KMS-11 (cell line): Measurements from ENCODE around the gene FLT4.
"Not testable (repeated sequence)": the region's sequence is repeated elsewhere in the genome, so short reads cannot be mapped to it uniquely, and the experiment has no call there.

Experiments
- H2AFZ ChIP-seq: fragments of 200-600 bp; sonication (generic); 2 replicates; pipeline ENCODE4 v1.6.1; 2016; ENCODE audit warnings: antibody characterized with exemption, mixed run types, low read depth
- H3K27ac ChIP-seq: fragments of 200-600 bp; sonication (generic); 2 replicates; pipeline ENCODE4 v1.6.1; 2016; ENCODE audit warnings: mild to moderate bottlenecking, mixed run types
- H3K27me3 ChIP-seq: fragments of 200-600 bp; sonication (generic); 2 replicates; pipeline ENCODE4 v1.6.1; 2017; ENCODE audit warnings: mild to moderate bottlenecking, low read depth, mixed run types, moderate library complexity; ENCODE audit not compliant: insufficient read depth
- H3K36me3 ChIP-seq: fragments of 200-600 bp; sonication (generic); 2 replicates; pipeline ENCODE4 v1.6.1; 2017; ENCODE audit warnings: mild to moderate bottlenecking, mixed run types; ENCODE audit not compliant: insufficient read depth
- H3K4me1 ChIP-seq: fragments of 200-600 bp; sonication (generic); 2 replicates; pipeline ENCODE4 v1.6.1; 2016; ENCODE audit warnings: mild to moderate bottlenecking, low read depth, mixed run types; ENCODE audit not compliant: poor library complexity, severe bottlenecking
- H3K4me2 ChIP-seq: fragments of 200-600 bp; sonication (generic); 2 replicates; pipeline ENCODE4 v1.7.0; 2016; ENCODE audit warnings: mild to moderate bottlenecking, mixed run types
- H3K4me3 ChIP-seq: fragments of 200-600 bp; sonication (generic); IDR thresholded peaks from 2 replicates; pipeline ENCODE4 v1.6.1; 2017; ENCODE audit warnings: low read depth, low read length, mixed read lengths; ENCODE audit not compliant: insufficient read depth
- H3K79me2 ChIP-seq: fragments of 200-600 bp; sonication (generic); 2 replicates; pipeline ENCODE4 v1.6.1; 2016; ENCODE audit warnings: low read depth, mixed run types; ENCODE audit not compliant: insufficient read depth
- H3K9ac ChIP-seq: fragments of 200-600 bp; sonication (generic); 2 replicates; pipeline ENCODE4 v1.6.1; 2016; ENCODE audit warnings: mild to moderate bottlenecking, mixed run types
- H4K20me1 ChIP-seq: fragments of 200-600 bp; sonication (generic); 2 replicates; pipeline ENCODE4 v1.6.1; 2016; ENCODE audit warnings: mild to moderate bottlenecking, mixed run types; ENCODE audit not compliant: insufficient read depth
- TF ChIP-seq, protein P1 (sequence below): fragments of 200-600 bp; sonication (generic); conservative IDR thresholded peaks from 2 replicates; pipeline ENCODE4 v1.6.1; 2017; ENCODE audit warnings: low read depth, mild to moderate bottlenecking, antibody characterized with exemption, low read length, moderate library complexity, mixed read lengths

FLT4 gene

DNA sequence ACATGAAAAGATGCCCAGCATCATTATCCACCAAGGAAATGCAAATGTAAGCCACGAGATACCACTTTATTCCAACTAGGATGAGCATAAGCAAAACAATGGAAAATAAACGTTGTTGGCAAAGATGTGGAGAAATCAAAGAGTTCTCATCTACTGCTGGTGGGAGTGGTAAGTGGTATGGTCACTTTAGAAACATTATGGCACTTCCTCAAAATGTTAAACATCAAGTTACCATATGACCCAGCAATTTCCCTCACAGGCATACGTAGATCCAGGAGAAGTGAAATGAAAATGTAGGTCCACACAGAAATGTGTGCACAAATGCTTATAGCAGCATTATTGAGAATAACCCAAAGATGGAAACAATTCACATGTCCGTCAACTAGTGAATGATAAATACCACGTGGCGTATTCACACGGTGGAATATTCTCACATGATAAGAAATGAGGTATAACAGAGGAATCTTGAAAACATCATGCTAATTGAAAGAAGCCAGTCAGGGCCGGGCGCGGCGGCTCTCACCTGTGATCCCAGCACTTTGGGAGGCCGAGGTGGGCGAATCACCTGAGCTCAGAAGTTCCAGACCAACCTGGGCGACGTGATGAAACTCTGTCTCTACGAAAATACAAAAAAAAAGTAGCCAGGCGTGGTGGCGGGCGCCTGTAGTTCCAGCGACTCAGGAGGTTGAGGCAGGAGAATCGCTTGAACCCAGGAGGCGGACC, 16.4 kb upstream of the FLT4 start:
- no peaks in the 10 kb centered on the region for H3K36me3 ChIP-seq
- H3K79me2 ChIP-seq, result no peaks in the 10 kb centered on the region
- no peak overlapping the region for H3K9ac ChIP-seq
- TF ChIP-seq, protein P1, sequence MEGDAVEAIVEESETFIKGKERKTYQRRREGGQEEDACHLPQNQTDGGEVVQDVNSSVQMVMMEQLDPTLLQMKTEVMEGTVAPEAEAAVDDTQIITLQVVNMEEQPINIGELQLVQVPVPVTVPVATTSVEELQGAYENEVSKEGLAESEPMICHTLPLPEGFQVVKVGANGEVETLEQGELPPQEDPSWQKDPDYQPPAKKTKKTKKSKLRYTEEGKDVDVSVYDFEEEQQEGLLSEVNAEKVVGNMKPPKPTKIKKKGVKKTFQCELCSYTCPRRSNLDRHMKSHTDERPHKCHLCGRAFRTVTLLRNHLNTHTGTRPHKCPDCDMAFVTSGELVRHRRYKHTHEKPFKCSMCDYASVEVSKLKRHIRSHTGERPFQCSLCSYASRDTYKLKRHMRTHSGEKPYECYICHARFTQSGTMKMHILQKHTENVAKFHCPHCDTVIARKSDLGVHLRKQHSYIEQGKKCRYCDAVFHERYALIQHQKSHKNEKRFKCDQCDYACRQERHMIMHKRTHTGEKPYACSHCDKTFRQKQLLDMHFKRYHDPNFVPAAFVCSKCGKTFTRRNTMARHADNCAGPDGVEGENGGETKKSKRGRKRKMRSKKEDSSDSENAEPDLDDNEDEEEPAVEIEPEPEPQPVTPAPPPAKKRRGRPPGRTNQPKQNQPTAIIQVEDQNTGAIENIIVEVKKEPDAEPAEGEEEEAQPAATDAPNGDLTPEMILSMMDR, result no peak
- no peaks in the 10 kb centered on the region for H3K27me3 ChIP-seq
- no peak overlapping the region for H3K4me2 ChIP-seq
- no peaks in the 10 kb centered on the region for H4K20me1 ChIP-seq
- H3K4me1 ChIP-seq, result no peaks in the 10 kb centered on the region
- H3K27ac ChIP-seq, result no peak overlapping the region
- H2AFZ ChIP-seq, result no peak overlapping the region
- no peak overlapping the region for H3K4me3 ChIP-seq

DNA sequence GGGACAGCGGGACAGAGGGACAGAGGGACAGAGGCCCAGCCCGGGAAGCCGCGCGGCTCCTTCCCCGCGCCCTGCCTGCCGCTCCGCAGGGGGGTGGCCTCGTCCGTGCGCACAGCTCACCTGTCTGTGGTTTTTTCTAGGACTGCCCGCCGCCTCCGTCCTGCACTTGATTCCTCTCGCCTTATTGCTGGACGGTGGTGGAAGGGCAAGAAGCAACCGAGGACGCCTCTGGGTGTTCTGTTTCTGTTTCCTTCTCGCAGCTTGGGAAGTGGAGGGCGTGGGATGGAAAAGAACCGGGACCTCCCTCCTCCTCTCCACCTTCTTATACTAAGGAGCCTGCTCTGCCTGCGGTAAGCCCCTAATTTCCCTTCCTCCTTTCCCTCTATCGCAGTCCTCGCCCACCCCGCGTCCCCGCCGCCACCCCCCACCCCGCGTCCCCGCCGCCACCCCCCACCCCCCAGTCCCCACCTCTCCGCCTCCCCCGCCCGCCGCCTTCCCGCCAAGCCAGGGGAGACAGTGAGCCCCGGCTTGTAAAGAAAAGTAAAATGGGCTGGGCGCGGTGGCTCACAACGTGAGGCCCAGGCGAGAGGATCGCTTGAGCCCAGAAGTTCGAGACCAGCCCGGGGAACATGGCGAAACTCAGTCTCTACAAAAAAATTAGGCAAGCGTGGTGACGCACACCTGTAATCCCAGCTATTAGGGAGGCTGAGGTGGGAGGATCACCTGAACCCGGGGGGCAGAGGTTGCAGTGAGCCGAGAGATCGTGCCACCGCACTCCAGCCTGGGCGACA, 9.6 kb upstream of the FLT4 start:
- no peaks in the 10 kb centered on the region for H3K27me3 ChIP-seq
- no peaks in the 10 kb centered on the region for H3K4me1 ChIP-seq
- H3K4me2 ChIP-seq, result no peak overlapping the region
- no peaks in the 10 kb centered on the region for H4K20me1 ChIP-seq
- no peak overlapping the region for H3K4me3 ChIP-seq
- no peak overlapping the region for H2AFZ ChIP-seq
- TF ChIP-seq, protein P1, result no peak
- H3K27ac ChIP-seq, result no peak overlapping the region
- H3K36me3 ChIP-seq, result no peaks in the 10 kb centered on the region
- H3K79me2 ChIP-seq, result no peaks in the 10 kb centered on the region
- no peak overlapping the region for H3K9ac ChIP-seq

DNA sequence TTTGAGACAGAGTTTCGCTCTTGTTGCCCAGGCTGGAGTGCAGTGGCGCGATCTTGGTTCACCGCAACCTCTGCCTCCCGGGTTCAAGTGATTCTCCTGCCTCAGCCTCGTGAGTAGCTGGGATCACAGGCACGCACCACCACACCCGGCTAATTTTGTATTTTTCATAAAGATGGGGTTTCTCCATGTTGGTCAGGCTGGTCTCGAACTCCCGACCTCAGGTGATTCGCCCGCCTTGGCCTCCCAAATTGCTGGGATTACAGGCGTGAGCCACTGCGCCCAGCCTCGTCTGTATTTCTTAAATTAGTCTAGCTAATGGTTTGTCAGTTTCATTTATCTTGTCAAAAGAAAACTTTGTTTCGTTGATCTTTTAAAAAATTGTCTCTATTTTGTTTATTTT, 5.8 kb upstream of the FLT4 start:
- not testable (repeated sequence) for H3K4me3 ChIP-seq, H3K27ac ChIP-seq, H3K9ac ChIP-seq, H3K4me1 ChIP-seq, H3K79me2 ChIP-seq, H4K20me1 ChIP-seq, H2AFZ ChIP-seq, H3K27me3 ChIP-seq, H3K4me2 ChIP-seq, H3K36me3 ChIP-seq

DNA sequence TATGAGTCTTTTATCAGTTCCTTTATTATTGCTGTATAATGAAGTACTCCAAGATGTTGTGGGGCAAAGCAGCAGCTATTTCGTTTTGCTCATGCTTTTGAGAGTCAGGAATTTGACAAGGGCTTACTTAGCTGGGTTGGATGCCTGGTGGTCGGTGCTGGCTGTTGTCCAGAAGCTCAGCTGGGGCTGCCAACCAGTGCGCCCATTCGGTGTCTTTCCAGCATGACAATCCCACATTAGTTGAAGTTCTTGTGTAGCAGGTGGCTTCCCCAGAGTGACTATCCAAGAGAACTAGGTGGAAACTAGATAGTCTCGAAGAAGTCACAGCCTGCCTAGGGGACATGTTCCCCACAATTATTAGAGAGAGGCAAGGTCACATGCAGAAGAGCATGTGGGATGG, 3.4 kb upstream of the FLT4 start:
- no peaks in the 10 kb centered on the region for H3K79me2 ChIP-seq
- H3K36me3 ChIP-seq, result no peaks in the 10 kb centered on the region
- no peak overlapping the region for H3K9ac ChIP-seq
- TF ChIP-seq, protein P1, result no peak
- no peak overlapping the region for H2AFZ ChIP-seq
- H3K4me3 ChIP-seq, result no peak overlapping the region
- no peaks in the 10 kb centered on the region for H3K4me1 ChIP-seq
- H3K27me3 ChIP-seq, result no peaks in the 10 kb centered on the region
- H4K20me1 ChIP-seq, result no peaks in the 10 kb centered on the region
- no peak overlapping the region for H3K27ac ChIP-seq
- no peak overlapping the region for H3K4me2 ChIP-seq

DNA sequence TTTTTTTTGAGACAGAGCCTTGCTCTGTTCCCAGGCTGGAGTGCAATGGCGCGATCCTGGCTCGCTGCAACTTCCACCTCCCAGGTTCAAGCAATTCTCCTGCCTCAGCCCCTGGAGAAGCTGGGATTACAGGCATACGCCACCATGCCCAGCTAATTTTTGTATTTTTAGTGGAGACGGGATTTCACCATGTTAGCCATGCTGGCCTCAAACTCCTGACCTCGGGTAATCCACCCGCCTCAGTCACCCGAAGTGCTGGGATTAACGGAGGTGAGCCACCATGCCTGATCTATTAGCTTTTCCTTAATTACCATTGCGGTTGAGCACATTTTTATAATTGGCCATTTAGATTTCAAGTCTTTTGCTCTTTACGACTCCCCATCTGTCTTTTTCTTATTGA, 2.9 kb upstream of the FLT4 start:
- TF ChIP-seq, protein P1, result no peak
- Histone ChIP-seq H4K20me1 (no peaks in the 10 kb centered on the region), H3K4me3 (no peak overlapping the region), H3K4me2 (no peak overlapping the region), H3K36me3 (no peaks in the 10 kb centered on the region), H3K4me1 (no peaks in the 10 kb centered on the region), H2AFZ (no peak overlapping the region), H3K27me3 (no peaks in the 10 kb centered on the region), H3K27ac (no peak overlapping the region), H3K79me2 (no peaks in the 10 kb centered on the region), H3K9ac (no peak overlapping the region)
